Measurements from ENCODE around the gene KCP. TPM values are rescaled to one million over a fixed set of nuclear protein-coding genes. Genes with fewer than 3 reads are reported as not detected.

The KCP gene
- total and polyA plus RNA-seq, 2 experiments from 2014 or later = 0.76 to 1.1 TPM

DNA sequence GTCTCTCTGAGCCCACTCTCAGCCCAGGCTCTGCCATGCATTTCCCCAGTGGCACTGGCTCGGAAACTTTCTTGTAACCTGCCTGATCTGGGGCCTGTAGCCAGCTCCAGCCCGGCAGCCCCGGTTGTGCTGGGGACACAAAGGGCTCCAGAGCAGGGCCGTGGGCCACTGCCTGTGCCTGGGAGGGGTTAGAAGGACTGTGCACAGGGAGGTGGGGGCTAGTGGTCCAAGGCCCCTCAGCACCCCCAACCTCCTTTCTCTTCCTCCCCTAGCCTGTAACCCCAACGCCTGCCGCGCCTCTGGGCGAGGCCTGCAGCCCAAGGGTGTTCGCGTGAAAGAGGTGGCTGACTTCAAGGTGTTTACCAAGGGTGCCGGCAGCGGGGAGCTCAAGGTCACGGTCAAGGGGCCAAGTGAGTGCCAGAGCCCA is 70.7 kb downstream of the KCP start:
- no peak overlapping the region for H3K27ac ChIP-seq (ENCODE audit: low read depth)
- no peaks in the 10 kb centered on the region for H3K79me2 ChIP-seq (replicated peaks; ENCODE audit: insufficient read depth)
- no peak overlapping the region for H3K4me2 ChIP-seq
- no peak for TF ChIP-seq EZH2 (IDR thresholded peaks at IDR 0.05; ENCODE audit: low read depth, unreplicated experiment)
- TF ChIP-seq, protein P1, sequence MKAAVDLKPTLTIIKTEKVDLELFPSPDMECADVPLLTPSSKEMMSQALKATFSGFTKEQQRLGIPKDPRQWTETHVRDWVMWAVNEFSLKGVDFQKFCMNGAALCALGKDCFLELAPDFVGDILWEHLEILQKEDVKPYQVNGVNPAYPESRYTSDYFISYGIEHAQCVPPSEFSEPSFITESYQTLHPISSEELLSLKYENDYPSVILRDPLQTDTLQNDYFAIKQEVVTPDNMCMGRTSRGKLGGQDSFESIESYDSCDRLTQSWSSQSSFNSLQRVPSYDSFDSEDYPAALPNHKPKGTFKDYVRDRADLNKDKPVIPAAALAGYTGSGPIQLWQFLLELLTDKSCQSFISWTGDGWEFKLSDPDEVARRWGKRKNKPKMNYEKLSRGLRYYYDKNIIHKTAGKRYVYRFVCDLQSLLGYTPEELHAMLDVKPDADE (IDR thresholded peaks at IDR 0.05) = no peak
- TF ChIP-seq, protein P2, sequence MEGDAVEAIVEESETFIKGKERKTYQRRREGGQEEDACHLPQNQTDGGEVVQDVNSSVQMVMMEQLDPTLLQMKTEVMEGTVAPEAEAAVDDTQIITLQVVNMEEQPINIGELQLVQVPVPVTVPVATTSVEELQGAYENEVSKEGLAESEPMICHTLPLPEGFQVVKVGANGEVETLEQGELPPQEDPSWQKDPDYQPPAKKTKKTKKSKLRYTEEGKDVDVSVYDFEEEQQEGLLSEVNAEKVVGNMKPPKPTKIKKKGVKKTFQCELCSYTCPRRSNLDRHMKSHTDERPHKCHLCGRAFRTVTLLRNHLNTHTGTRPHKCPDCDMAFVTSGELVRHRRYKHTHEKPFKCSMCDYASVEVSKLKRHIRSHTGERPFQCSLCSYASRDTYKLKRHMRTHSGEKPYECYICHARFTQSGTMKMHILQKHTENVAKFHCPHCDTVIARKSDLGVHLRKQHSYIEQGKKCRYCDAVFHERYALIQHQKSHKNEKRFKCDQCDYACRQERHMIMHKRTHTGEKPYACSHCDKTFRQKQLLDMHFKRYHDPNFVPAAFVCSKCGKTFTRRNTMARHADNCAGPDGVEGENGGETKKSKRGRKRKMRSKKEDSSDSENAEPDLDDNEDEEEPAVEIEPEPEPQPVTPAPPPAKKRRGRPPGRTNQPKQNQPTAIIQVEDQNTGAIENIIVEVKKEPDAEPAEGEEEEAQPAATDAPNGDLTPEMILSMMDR (conservative IDR thresholded peaks at IDR 0.05; ENCODE audit: low read depth in 2 of 2) = no peak
- H3K4me1 ChIP-seq (ENCODE audit: insufficient read depth) = peaks cover 3% of the 10 kb centered on the region; the same call in 1 of the 2 replicates
- ATAC-seq = no peak
- H3K36me3 Mint-ChIP-seq (ENCODE audit: low read depth) = no peaks in the 10 kb centered on the region; the same call in 2 of the 3 replicates
- H3K27me3 Mint-ChIP-seq (ENCODE audit: insufficient read depth, low read depth, poor library complexity) = peaks cover 9% of the 10 kb centered on the region
- H4K20me1 ChIP-seq (replicated peaks; ENCODE audit: insufficient read depth) = no peaks in the 10 kb centered on the region
- H3F3A ChIP-seq (replicated peaks; ENCODE audit: low read depth) = no peaks in the 10 kb centered on the region
- no peaks in the 10 kb centered on the region for H3K36me3 ChIP-seq (ENCODE audit: insufficient read depth)
- H3K4me3 Mint-ChIP-seq = no peak overlapping the region
- H3K4me1 Mint-ChIP-seq = peaks cover 7% of the 10 kb centered on the region
- no peaks in the 10 kb centered on the region for H3K27me3 ChIP-seq (ENCODE audit: insufficient read depth)
- no peak overlapping the region for H3K4me3 ChIP-seq
- no peaks in the 10 kb centered on the region for H3K9me2 ChIP-seq (ENCODE audit: insufficient read depth)
- H3K9me3 Mint-ChIP-seq = no peaks in the 10 kb centered on the region; the same call in 2 of the 3 replicates
- no peak overlapping the region for H3K27ac Mint-ChIP-seq
- H2AFZ ChIP-seq = no peak overlapping the region
- no peak for DNase-seq (ENCODE audit: low spot score)

DNA sequence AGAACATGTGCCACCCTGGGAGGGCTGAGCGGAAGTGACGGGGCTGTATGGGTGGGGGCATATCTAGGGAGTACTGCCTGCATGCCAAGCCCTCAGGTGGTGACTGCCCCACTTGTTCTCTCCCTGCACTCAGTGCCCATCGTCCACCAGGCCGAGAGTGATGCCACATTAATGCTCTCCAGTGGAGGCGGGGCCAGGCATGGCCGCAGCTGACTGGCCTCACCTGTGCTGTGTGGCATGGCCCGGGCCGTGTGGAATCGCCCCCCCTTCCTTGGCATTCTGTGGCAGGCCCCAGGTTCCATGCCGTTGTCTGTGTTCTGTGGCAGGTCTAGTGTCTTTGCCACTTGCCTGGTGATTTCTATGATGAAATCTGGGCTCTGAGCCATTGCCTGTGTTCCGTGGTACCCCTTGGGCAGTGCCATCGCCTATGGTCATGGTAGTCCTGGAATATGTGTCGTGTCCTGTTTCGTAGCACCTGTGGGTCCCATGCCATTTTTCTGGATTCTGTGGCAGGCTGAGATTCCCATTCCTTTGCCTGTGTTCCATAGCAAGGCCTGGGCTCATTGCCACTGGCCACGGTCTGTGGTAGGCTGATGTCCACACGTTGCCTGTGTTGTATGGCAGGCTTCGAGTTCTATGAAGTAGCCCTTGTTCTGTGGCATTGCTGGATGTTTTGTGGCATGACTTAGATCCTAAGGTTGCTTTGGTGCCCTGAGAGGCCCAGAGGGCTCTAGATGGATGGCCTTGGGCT is 71.4 kb downstream of the KCP start:
- H3K9me3 Mint-ChIP-seq = no peaks in the 10 kb centered on the region; the same call in 2 of the 3 replicates
- Histone ChIP-seq H3K27me3 (ENCODE audit: insufficient read depth) (no peaks in the 10 kb centered on the region), H3K79me2 (replicated peaks; ENCODE audit: insufficient read depth) (no peaks in the 10 kb centered on the region), H3F3A (replicated peaks; ENCODE audit: low read depth) (no peaks in the 10 kb centered on the region), H3K4me3 (no peak overlapping the region), H3K9me2 (ENCODE audit: insufficient read depth) (no peaks in the 10 kb centered on the region), H4K20me1 (replicated peaks; ENCODE audit: insufficient read depth) (no peaks in the 10 kb centered on the region), H3K27ac (ENCODE audit: low read depth) (no peak overlapping the region), H3K36me3 (ENCODE audit: insufficient read depth) (no peaks in the 10 kb centered on the region), H2AFZ (no peak overlapping the region), H3K4me2 (no peak overlapping the region), H3K4me1 (ENCODE audit: insufficient read depth) (peaks cover 4% of the 10 kb centered on the region; the same call in 1 of the 2 replicates)
- DNase-seq (ENCODE audit: low spot score) (no peak), ATAC-seq (no peak)
- no peak overlapping the region for H3K4me3 Mint-ChIP-seq
- no peak overlapping the region for H3K27ac Mint-ChIP-seq
- no peaks in the 10 kb centered on the region; the same call in 2 of the 3 replicates for H3K36me3 Mint-ChIP-seq (ENCODE audit: low read depth)
- H3K27me3 Mint-ChIP-seq (ENCODE audit: insufficient read depth, low read depth, poor library complexity) = peaks cover 12% of the 10 kb centered on the region
- peaks cover 12% of the 10 kb centered on the region for H3K4me1 Mint-ChIP-seq
- TF ChIP-seq, protein P3, sequence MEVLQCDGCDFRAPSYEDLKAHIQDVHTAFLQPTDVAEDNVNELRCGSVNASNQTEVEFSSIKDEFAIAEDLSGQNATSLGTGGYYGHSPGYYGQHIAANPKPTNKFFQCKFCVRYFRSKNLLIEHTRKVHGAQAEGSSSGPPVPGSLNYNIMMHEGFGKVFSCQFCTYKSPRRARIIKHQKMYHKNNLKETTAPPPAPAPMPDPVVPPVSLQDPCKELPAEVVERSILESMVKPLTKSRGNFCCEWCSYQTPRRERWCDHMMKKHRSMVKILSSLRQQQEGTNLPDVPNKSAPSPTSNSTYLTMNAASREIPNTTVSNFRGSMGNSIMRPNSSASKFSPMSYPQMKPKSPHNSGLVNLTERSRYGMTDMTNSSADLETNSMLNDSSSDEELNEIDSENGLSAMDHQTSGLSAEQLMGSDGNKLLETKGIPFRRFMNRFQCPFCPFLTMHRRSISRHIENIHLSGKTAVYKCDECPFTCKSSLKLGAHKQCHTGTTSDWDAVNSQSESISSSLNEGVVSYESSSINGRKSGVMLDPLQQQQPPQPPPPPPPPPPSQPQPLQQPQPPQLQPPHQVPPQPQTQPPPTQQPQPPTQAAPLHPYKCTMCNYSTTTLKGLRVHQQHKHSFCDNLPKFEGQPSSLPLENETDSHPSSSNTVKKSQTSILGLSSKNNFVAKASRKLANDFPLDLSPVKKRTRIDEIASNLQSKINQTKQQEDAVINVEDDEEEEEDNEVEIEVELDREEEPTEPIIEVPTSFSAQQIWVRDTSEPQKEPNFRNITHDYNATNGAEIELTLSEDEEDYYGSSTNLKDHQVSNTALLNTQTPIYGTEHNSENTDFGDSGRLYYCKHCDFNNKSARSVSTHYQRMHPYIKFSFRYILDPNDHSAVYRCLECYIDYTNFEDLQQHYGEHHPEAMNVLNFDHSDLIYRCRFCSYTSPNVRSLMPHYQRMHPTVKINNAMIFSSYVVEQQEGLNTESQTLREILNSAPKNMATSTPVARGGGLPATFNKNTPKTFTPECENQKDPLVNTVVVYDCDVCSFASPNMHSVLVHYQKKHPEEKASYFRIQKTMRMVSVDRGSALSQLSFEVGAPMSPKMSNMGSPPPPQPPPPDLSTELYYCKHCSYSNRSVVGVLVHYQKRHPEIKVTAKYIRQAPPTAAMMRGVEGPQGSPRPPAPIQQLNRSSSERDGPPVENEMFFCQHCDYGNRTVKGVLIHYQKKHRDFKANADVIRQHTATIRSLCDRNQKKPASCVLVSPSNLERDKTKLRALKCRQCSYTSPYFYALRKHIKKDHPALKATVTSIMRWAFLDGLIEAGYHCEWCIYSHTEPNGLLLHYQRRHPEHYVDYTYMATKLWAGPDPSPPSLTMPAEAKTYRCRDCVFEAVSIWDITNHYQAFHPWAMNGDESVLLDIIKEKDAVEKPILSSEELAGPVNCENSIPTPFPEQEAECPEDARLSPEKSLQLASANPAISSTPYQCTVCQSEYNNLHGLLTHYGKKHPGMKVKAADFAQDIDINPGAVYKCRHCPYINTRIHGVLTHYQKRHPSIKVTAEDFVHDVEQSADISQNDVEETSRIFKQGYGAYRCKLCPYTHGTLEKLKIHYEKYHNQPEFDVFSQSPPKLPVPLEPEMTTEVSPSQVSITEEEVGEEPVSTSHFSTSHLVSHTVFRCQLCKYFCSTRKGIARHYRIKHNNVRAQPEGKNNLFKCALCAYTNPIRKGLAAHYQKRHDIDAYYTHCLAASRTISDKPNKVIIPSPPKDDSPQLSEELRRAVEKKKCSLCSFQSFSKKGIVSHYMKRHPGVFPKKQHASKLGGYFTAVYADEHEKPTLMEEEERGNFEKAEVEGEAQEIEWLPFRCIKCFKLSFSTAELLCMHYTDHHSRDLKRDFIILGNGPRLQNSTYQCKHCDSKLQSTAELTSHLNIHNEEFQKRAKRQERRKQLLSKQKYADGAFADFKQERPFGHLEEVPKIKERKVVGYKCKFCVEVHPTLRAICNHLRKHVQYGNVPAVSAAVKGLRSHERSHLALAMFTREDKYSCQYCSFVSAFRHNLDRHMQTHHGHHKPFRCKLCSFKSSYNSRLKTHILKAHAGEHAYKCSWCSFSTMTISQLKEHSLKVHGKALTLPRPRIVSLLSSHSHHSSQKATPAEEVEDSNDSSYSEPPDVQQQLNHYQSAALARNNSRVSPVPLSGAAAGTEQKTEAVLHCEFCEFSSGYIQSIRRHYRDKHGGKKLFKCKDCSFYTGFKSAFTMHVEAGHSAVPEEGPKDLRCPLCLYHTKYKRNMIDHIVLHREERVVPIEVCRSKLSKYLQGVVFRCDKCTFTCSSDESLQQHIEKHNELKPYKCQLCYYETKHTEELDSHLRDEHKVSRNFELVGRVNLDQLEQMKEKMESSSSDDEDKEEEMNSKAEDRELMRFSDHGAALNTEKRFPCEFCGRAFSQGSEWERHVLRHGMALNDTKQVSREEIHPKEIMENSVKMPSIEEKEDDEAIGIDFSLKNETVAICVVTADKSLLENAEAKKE (CRISPR knock-in tag; IDR thresholded peaks at IDR 0.05) = no peak
- no peak for TF ChIP-seq EZH2phosphoT487 (IDR thresholded peaks at IDR 0.05; ENCODE audit: unreplicated experiment)
- TF ChIP-seq EZH2 (IDR thresholded peaks at IDR 0.05; ENCODE audit: low read depth, unreplicated experiment) = no peak
- TF ChIP-seq, protein P4, sequence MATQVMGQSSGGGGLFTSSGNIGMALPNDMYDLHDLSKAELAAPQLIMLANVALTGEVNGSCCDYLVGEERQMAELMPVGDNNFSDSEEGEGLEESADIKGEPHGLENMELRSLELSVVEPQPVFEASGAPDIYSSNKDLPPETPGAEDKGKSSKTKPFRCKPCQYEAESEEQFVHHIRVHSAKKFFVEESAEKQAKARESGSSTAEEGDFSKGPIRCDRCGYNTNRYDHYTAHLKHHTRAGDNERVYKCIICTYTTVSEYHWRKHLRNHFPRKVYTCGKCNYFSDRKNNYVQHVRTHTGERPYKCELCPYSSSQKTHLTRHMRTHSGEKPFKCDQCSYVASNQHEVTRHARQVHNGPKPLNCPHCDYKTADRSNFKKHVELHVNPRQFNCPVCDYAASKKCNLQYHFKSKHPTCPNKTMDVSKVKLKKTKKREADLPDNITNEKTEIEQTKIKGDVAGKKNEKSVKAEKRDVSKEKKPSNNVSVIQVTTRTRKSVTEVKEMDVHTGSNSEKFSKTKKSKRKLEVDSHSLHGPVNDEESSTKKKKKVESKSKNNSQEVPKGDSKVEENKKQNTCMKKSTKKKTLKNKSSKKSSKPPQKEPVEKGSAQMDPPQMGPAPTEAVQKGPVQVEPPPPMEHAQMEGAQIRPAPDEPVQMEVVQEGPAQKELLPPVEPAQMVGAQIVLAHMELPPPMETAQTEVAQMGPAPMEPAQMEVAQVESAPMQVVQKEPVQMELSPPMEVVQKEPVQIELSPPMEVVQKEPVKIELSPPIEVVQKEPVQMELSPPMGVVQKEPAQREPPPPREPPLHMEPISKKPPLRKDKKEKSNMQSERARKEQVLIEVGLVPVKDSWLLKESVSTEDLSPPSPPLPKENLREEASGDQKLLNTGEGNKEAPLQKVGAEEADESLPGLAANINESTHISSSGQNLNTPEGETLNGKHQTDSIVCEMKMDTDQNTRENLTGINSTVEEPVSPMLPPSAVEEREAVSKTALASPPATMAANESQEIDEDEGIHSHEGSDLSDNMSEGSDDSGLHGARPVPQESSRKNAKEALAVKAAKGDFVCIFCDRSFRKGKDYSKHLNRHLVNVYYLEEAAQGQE (IDR thresholded peaks at IDR 0.05; ENCODE audit: unreplicated experiment) = no peak
- no peak for TF ChIP-seq STAT1 (IDR thresholded peaks at IDR 0.05; ENCODE audit: unreplicated experiment)
